A549 (cell line): ENCODE results near the gene CADPS2.

Experiments
- BHLHE40 ChIP-seq: IDR thresholded peaks from 2 replicates; pipeline ENCODE4 v1.6.1; 2012; ENCODE audit warnings: low read depth, low read length, inconsistent platforms
- CBX8 ChIP-seq: fragments of 200-600 bp; sonication (generic); IDR thresholded peaks from 2 replicates; pipeline ENCODE4 v1.6.1; 2016
- HDAC2 ChIP-seq: fragments of 200-600 bp; sonication (generic); IDR thresholded peaks from 2 replicates; pipeline ENCODE4 v1.6.1; 2016
- JUNB ChIP-seq: fragments of >200 bp; sonication (Bioruptor Twin); formaldehyde crosslinking; IDR thresholded peaks from 2 replicates; pipeline ENCODE4 v1.6.1; 2016
- POLR2A ChIP-seq: IDR thresholded peaks from 2 replicates; pipeline ENCODE4 v1.6.1; 2012; ENCODE audit warnings: mild to moderate bottlenecking, low read length
- POLR2AphosphoS2 ChIP-seq: conservative IDR thresholded peaks from 2 replicates; pipeline ENCODE4 v1.6.1; 2012; ENCODE audit warnings: low read length, improper control_type of control experiment, inconsistent platforms
- RAD21 ChIP-seq, 2 experiments: fragments of >200 bp in 1 of 2; sonication (Bioruptor Twin) in 1 of 2; formaldehyde crosslinking in 1 of 2; IDR thresholded peaks in 1 of 2; conservative IDR thresholded peaks in 1 of 2; 2 replicates in 1 of 2; 3 replicates in 1 of 2; pipeline ENCODE4 v1.6.1; 2012 to 2018; ENCODE audit warnings: inconsistent platforms in 1 of 2
- TF ChIP-seq, protein P1 (sequence below): fragments of >200 bp; sonication (Bioruptor Twin); formaldehyde crosslinking; IDR thresholded peaks from 3 replicates; pipeline ENCODE4 v1.5.1; 2016
- TF ChIP-seq, protein P2 (sequence below): fragments of 150-350 bp; IDR thresholded peaks from 2 replicates; pipeline ENCODE4 v1.6.1; 2014; ENCODE audit warnings: low read depth, mild to moderate bottlenecking, low read length
- TF ChIP-seq, protein P3 (sequence below): fragments of 200-600 bp; sonication (generic); IDR thresholded peaks from 2 replicates; pipeline ENCODE4 v1.6.1; 2016; ENCODE audit warnings: antibody characterized with exemption, mild to moderate bottlenecking, moderate library complexity

DNA sequence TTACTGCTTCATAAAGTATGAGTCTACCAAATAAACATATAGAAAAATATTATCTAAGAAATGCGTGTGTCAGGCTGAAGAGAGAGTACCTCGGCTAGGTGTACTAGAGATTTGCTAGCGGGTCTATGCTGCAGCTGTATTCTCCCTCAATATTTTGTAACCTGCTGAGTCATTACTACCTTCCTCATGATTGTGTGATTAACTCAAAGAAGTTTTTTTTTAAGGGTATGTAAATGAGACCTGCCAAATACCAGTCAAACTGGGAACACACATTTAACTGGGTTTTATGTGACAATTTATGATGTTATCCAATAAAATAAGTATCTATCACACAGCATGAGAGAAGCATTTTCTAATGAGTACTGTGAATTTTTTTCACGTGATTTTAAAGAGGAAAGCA is 367.8 kb downstream of the CADPS2 start:
- TF ChIP-seq, protein P1, sequence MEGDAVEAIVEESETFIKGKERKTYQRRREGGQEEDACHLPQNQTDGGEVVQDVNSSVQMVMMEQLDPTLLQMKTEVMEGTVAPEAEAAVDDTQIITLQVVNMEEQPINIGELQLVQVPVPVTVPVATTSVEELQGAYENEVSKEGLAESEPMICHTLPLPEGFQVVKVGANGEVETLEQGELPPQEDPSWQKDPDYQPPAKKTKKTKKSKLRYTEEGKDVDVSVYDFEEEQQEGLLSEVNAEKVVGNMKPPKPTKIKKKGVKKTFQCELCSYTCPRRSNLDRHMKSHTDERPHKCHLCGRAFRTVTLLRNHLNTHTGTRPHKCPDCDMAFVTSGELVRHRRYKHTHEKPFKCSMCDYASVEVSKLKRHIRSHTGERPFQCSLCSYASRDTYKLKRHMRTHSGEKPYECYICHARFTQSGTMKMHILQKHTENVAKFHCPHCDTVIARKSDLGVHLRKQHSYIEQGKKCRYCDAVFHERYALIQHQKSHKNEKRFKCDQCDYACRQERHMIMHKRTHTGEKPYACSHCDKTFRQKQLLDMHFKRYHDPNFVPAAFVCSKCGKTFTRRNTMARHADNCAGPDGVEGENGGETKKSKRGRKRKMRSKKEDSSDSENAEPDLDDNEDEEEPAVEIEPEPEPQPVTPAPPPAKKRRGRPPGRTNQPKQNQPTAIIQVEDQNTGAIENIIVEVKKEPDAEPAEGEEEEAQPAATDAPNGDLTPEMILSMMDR, result no peak
- TF ChIP-seq HDAC2 (no peak), POLR2A (no peak), JUNB (no peak), CBX8 (no peak), POLR2AphosphoS2 (no peak), BHLHE40 (no peak), RAD21 (conservative IDR thresholded peaks at IDR 0.05 in 1 of 2, IDR thresholded peaks at IDR 0.05 in 1 of 2) (no peak)
- TF ChIP-seq, protein P2, sequence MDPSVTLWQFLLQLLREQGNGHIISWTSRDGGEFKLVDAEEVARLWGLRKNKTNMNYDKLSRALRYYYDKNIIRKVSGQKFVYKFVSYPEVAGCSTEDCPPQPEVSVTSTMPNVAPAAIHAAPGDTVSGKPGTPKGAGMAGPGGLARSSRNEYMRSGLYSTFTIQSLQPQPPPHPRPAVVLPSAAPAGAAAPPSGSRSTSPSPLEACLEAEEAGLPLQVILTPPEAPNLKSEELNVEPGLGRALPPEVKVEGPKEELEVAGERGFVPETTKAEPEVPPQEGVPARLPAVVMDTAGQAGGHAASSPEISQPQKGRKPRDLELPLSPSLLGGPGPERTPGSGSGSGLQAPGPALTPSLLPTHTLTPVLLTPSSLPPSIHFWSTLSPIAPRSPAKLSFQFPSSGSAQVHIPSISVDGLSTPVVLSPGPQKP, result no peak
- TF ChIP-seq, protein P3, sequence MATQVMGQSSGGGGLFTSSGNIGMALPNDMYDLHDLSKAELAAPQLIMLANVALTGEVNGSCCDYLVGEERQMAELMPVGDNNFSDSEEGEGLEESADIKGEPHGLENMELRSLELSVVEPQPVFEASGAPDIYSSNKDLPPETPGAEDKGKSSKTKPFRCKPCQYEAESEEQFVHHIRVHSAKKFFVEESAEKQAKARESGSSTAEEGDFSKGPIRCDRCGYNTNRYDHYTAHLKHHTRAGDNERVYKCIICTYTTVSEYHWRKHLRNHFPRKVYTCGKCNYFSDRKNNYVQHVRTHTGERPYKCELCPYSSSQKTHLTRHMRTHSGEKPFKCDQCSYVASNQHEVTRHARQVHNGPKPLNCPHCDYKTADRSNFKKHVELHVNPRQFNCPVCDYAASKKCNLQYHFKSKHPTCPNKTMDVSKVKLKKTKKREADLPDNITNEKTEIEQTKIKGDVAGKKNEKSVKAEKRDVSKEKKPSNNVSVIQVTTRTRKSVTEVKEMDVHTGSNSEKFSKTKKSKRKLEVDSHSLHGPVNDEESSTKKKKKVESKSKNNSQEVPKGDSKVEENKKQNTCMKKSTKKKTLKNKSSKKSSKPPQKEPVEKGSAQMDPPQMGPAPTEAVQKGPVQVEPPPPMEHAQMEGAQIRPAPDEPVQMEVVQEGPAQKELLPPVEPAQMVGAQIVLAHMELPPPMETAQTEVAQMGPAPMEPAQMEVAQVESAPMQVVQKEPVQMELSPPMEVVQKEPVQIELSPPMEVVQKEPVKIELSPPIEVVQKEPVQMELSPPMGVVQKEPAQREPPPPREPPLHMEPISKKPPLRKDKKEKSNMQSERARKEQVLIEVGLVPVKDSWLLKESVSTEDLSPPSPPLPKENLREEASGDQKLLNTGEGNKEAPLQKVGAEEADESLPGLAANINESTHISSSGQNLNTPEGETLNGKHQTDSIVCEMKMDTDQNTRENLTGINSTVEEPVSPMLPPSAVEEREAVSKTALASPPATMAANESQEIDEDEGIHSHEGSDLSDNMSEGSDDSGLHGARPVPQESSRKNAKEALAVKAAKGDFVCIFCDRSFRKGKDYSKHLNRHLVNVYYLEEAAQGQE, result no peak
